RWPE1 (cell line): Measurements from ENCODE around the gene CAPZA1.

Experiments
- CTCF ChIA-PET: fragments of 350-600 bp; sonication (Branson Sonifier 250); formaldehyde crosslinking; extraction: SDS; loops from one replicate; lab custom pipeline; 2021; lab: Yijun Ruan, JAX
- POLR2A ChIA-PET: fragments of 400-600 bp; formaldehyde crosslinking; extraction: SDS; loops from one replicate; lab custom pipeline; 2020; ENCODE audit warnings: antibody characterized with exemption; ENCODE audit not compliant: low non-redundant PET; lab: Yijun Ruan, JAX
- DNase-seq: peaks from one replicate; pipeline ENCODE4 v3.0.0; 2012; ENCODE audit warnings: low spot score
- H3K27ac ChIP-seq: fragments of 450-650 bp; 2 replicates; pipeline ENCODE4 v1.5.1; 2017
- CTCF ChIP-seq: fragments of 450-650 bp; conservative IDR thresholded peaks from 2 replicates; pipeline ENCODE4 v1.5.1; 2017; ENCODE audit warnings: low read depth, mild to moderate bottlenecking

Gene CAPZA1

GRCh38 chr1:112646225-112646624 is 26.6 kb downstream of the CAPZA1 start:
- CTCF ChIA-PET, result no interaction called here
- no peak for DNase-seq
- no peak for TF ChIP-seq CTCF
- POLR2A ChIA-PET, result no interaction called here
- peak overlapping the region; percentile 52 for H3K27ac ChIP-seq

- no peak for DNase-seq
- no peak for TF ChIP-seq CTCF
- ChIA-PET CTCF (interaction anchor here (0.7 kb wide), 1 partner anchor 421 kb away, joined by 3 read pairs; no protein-coding TSS in a partner anchor), POLR2A (no interaction called here)
- no peak overlapping the region for H3K27ac ChIP-seq
Measured at GRCh38 chr1:112651205-112651604, 31.6 kb downstream of the CAPZA1 start.

- ChIA-PET POLR2A (no interaction called here), CTCF (interaction anchor here (0.6 kb wide), 1 partner anchor 22 kb away, joined by 3 read pairs; no protein-coding TSS in a partner anchor)
- no peak overlapping the region for H3K27ac ChIP-seq
- no peak for TF ChIP-seq CTCF
- DNase-seq, result no peak
Measured at GRCh38 chr1:112665857-112666256, 46.2 kb downstream of the CAPZA1 start.

- CTCF ChIA-PET, result no interaction called here
- no peak for TF ChIP-seq CTCF
- POLR2A ChIA-PET, result no interaction called here
Measured at GRCh38 chr1:112666946-112667345, 47.3 kb downstream of the CAPZA1 start.

GRCh38 chr1:112672009-112672408 is 52.4 kb downstream of the CAPZA1 start:
- no peak for TF ChIP-seq CTCF

More at GRCh38 chr1:112666946-112667345, 47.3 kb downstream of the CAPZA1 start:
- no peak for DNase-seq
- H3K27ac ChIP-seq, result no peak overlapping the region

GRCh38 chr1:112672842-112673241 is 53.2 kb downstream of the CAPZA1 start:
- TF ChIP-seq CTCF, result no peak
- POLR2A ChIA-PET, result no interaction called here
- DNase-seq, result no peak
- CTCF ChIA-PET, result interaction anchor here (0.5 to 1.8 kb wide), 4 partner anchors 12 to 199 kb away, joined by 3 to 6 read pairs (median 4); no protein-coding TSS in a partner anchor
- no peak overlapping the region for H3K27ac ChIP-seq

More at GRCh38 chr1:112672009-112672408, 52.4 kb downstream of the CAPZA1 start:
- ChIA-PET POLR2A (no interaction called here), CTCF (interaction anchor here (1.1 kb wide), 1 partner anchor 13 kb away, joined by 4 read pairs; no protein-coding TSS in a partner anchor)
- no peak for DNase-seq
- H3K27ac ChIP-seq, result no peak overlapping the region
